HG03060 (cell line): ENCODE measurements around the gene GNA12.

Source experiments
- ATAC-seq: cut with Tn5 transposase; IDR thresholded peaks from one replicate; pipeline ENCODE4 v1.9.1; 2021; ENCODE audit warnings: low read depth, moderate number of reproducible peaks; ENCODE audit not compliant: unreplicated experiment

Gene GNA12

GRCh38 chr7:2786607-2787116 lies 57.4 kb downstream of the GNA12 start:
- no peak for ATAC-seq

- no peak for ATAC-seq
These were observed 59.0 kb downstream of the GNA12 start for GRCh38 chr7:2785071-2785500.

GRCh38 chr7:2782565-2782964 lies 61.5 kb downstream of the GNA12 start:
- ATAC-seq = no peak

- no peak for ATAC-seq
These were observed 62.0 kb downstream of the GNA12 start for GRCh38 chr7:2782121-2782520.

- ATAC-seq = no peak
These were observed 62.5 kb downstream of the GNA12 start for GRCh38 chr7:2781636-2782035.

- no peak for ATAC-seq
These were observed 65.1 kb downstream of the GNA12 start for GRCh38 chr7:2779051-2779450.

- ATAC-seq = no peak
These were observed 66.1 kb downstream of the GNA12 start for GRCh38 chr7:2777898-2778535.

GRCh38 chr7:2776401-2776800 lies 67.7 kb downstream of the GNA12 start:
- no peak for ATAC-seq

- no peak for ATAC-seq
These were observed 68.3 kb downstream of the GNA12 start for GRCh38 chr7:2775785-2776184.

- ATAC-seq = no peak
These were observed 68.7 kb downstream of the GNA12 start for GRCh38 chr7:2775376-2775775.

- ATAC-seq = no peak
These were observed 69.2 kb downstream of the GNA12 start for GRCh38 chr7:2774935-2775334.

GRCh38 chr7:2774280-2774679 lies 69.8 kb downstream of the GNA12 start:
- ATAC-seq = no peak

- ATAC-seq = no peak
These were observed 70.5 kb downstream of the GNA12 start for GRCh38 chr7:2773608-2774007.

GRCh38 chr7:2771274-2771731 lies 72.8 kb downstream of the GNA12 start:
- ATAC-seq = no peak

GRCh38 chr7:2764621-2765020 lies 79.5 kb downstream of the GNA12 start:
- no peak for ATAC-seq

GRCh38 chr7:2763597-2763996 lies 80.5 kb downstream of the GNA12 start:
- ATAC-seq = no peak

- ATAC-seq = no peak
These were observed 82.2 kb downstream of the GNA12 start for GRCh38 chr7:2761801-2762497.

GRCh38 chr7:2761131-2761624 lies 82.9 kb downstream of the GNA12 start:
- ATAC-seq = no peak

GRCh38 chr7:2760098-2760889 lies 83.8 kb downstream of the GNA12 start:
- ATAC-seq = no peak

- no peak for ATAC-seq
These were observed 84.4 kb downstream of the GNA12 start for GRCh38 chr7:2759736-2760097.
